ENCODE data around the gene GREB1.

- TF ChIP-seq EZH2 (IDR thresholded peaks at IDR 0.05; ENCODE audit: borderline replicate concordance) (no peak), CTCF (IDR thresholded peaks at IDR 0.05; ENCODE audit: poor library complexity) (no peak)
These were observed 118.2 kb downstream of the GREB1 start for GRCh38 chr2:11651856-11652548.

Measured in hepatocyte (in vitro differentiated cells).